NCI-H2107 treated with DMSO at 0.1 percent for 48 hours (cell line): ENCODE data around the gene FDXR.
A peak's percentile ranks its signal among the peaks of the same experiment; 100 is the strongest.

Experiments used
- DNase-seq: peaks from one replicate; lab custom pipeline; 2025; ENCODE audit not compliant: unreplicated experiment; lab: John Stamatoyannopoulos, UW

Gene FDXR

DNA sequence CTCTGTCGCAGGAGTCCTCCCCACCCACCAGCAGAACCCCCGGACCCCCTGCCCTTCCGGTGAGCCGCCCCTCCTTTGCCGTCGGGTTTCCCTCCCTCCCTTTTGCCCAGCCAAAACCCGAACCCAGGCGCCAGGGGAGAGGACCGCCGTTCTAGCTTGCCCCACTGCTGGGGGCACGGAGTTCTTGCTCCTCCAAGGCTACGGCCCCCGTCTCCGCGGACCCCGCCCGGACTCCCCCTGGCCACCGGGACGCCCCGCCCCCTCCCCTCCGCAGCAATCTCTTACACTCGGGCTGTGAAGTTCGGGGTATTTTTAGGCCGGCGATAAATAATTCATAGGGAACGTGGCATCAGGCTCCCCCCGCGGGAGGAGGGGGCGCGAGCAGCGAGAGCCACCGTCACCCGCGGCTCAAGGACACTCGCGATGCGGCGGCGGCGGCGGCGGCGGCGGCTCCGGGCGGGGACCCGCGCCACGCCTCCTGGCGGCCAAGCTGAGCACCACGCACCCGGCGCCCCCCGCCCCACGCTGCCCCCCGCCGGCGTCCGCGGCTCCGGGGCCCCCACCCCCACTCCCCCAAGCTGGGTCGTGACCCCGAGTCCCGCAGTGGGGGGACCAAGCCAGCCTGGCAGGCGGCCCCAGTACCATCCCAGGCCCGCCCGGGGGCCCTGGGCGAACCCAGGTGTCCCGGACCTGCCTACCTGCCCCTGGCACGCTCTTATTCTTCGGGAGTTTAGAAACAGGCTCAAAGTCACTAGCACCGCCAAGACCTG, 13.2 kb downstream of the FDXR start, which contains the start of gene GRIN2C:
Gene GRIN2C, minus strand, starts transcription at position 427 of the 770 bp plus-strand sequence. CDS start 4,793 bp downstream, outside the sequence.
- no peak for DNase-seq

DNA sequence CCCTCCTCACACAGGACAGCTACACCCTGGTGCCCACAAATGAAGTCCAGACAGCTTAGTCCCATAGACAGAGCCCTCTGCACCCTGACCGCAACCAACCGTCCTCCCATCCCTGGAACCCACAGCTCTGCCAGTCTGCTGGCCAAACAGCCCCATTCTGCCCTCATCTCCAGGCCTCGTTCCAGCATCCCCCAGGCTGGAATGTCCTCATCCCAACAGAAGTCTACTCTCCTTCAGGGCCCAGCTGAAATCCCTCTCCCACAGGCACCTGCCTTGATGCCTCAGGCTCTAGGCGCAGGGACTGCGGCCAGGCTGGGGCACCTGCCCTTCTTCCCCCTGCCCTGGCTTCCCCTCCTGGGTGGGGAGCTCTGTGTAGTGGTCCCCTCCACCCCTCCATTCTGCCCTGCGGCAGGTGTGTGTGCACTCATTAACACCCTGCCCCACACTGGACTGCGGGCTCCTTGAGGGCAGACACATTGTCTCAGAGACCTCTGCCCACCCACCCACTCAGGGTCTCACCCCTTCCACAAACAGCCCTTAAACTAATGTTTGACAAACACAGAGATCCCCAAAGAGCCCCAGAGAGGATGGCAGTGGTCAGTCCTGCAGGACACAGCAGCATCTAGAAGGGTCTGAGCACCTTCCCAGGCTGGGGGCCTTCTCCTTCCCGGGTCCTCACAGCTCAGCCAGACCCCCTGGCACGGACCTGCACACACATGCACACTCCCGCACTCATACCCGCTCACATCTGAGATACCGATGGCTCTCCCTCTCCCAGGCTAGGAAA, 13.9 kb downstream of the FDXR start:
- no peak for DNase-seq

DNA sequence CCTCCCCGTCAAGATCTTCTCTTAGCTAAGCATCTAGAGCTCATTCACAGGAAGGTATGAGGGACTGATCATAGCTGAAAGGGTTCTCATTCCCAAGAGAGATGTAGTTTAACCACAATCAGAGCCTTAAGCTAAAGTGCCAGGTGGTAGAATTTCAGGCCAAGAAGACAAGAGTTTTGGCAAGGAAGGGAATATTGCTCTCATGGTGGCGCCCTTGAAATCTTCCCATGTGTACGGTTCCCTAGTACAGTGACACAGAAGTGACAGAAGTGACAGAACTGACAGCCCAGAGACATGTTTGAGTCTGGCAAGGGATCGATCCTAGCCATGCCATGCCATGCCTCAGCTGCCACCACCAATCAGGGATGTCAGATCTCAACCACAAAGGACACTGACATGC, 15.6 kb downstream of the FDXR start:
- DNase-seq, result no peak

DNA sequence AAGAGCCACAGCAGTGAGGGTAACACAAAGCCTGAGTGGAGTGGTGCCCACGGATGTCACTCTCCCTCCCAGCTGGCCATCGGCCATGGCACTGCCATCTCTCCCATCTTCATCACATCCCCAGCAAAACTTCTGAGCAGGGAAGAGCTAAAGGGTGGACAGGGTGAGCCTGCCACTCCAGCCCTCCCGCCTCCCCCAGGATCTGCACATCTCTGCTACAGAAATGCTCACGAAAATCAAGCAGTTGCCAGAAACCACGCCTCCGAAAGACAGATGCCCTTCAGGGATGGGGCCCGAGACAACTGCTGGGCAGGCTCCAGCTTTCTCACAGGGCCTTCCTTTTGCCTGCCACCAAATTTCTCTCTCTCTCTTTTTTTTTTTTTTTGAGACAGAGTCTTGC, 16.7 kb downstream of the FDXR start:
- no peak for DNase-seq

- no peak for DNase-seq
Observed at GRCh38 chr17:74855323-74855722, 17.5 kb downstream of the FDXR start.

DNA sequence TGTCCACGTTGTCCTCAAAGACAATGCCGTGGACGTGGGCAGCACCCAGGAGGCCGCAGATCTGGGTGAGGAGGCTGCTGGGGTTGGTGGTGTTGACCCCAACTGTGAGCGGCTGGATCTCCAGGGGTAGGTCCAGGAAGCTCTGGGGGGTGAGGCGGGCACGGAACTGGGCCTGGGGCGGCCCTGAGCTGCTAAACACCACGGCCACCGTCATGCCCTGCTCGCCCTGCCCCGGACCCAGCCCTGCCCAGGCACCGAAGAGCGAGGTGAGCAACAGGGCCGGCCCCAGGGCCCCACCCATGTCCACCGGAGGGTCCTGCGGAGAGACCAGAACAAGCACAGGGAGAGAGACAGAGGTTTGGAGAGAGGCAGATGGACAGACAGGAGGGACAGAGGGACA, 18.0 kb downstream of the FDXR start:
- DNase-seq, result no peak

DNA sequence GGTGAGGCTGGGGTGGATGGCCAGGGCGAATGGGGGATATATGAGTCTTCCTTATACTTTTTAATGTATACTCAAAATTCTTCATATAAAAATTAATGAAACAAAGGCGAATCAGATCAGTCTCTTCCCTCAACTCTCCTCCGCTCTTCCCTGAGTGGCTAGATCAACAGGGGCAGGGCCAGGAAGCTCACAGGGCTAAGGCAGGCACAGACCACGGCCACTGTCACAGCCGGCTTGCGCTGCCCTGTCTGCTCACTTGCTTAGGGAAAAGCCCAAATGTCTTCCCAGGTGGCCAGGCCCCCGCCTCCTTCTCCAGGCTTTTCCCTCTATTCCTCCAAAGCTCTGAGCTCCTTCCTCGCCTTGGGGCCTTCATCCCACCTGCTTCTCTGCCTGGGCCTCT, 19.1 kb downstream of the FDXR start:
- DNase-seq, result no peak

GRCh38 chr17:74853048-74853397, 19.8 kb downstream of the FDXR start:
- DNase-seq, result no peak

GRCh38 chr17:74852237-74853047, 20.4 kb downstream of the FDXR start:
- DNase-seq, result no peak

GRCh38 chr17:74851612-74852236, 21.1 kb downstream of the FDXR start:
- peak; percentile 48 for DNase-seq

DNA sequence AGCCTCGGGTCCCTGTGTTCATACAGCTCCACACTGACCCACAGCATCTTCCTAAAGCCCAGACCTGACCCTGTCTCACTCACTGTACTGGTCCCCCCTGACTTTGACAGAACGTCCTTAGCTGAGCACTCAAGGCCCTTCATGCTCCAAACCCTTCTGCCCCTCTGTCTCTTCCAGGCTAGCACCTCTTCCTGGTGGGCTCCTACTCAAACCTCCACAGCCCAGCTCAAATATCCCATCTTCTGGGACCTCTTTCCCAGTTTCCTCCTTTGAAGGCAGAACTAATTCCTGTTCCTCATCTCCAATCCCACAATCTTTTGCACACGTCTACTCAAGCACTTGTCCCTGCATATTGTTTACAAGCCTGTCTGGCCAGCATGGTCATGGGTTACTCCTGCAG, 21.9 kb downstream of the FDXR start:
- no peak for DNase-seq

DNA sequence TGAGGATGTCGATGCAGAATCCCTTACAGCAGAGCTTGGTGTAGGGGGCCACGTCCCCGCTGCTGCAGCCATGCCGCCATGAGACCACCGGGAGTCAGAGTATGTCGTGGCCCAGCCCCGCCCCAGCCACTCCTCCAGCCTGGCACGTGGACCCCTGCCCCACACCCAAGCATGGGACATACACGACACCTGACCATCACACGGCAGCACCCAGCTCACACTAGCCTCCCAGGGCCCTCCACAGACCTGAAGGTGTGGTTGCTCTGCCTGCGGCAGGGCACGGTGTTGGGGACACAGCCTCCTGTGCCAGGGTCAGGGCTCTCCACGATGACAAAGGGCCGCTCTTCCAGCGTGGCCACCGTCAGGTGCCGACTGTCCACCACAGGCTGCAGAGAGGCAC, 22.5 kb downstream of the FDXR start:
- DNase-seq, result no peak

GRCh38 chr17:74848656-74849399, 24.0 kb downstream of the FDXR start:
- no peak for DNase-seq

DNA sequence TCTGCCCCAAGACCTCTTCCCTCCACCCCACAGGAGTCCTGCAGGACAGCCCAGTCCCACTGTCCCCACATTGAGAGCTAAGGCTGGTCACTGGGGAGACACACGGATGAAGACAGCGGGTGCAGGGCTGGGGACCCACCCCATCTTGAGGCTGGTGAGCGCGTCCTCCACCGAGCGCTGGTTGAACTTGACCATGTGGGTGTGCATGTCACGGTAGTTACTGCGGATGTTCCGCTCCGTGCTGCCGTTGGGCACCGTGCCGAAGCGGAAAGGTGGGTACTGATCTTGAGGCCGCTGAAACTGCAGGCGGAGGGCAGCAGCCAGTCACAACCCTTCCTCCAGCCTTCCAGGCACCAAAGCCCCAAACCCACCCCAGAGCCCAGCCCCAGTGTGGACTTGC, 26.2 kb downstream of the FDXR start:
- DNase-seq, result no peak

DNA sequence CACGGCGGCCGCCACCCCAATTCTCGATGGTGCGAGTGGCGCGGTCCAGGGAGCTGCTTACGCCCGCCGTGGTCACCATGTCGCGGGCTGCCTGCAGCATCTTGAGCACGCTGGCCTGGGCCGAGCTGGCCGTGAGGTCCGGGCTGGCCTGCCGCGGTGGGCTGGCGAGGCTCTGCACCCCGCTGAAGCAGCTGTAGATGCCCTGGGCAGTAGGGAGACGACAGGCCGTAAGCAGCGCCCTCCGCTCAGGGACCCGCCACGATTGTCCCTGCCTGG, 29.5 kb downstream of the FDXR start:
- DNase-seq, result no peak

DNA sequence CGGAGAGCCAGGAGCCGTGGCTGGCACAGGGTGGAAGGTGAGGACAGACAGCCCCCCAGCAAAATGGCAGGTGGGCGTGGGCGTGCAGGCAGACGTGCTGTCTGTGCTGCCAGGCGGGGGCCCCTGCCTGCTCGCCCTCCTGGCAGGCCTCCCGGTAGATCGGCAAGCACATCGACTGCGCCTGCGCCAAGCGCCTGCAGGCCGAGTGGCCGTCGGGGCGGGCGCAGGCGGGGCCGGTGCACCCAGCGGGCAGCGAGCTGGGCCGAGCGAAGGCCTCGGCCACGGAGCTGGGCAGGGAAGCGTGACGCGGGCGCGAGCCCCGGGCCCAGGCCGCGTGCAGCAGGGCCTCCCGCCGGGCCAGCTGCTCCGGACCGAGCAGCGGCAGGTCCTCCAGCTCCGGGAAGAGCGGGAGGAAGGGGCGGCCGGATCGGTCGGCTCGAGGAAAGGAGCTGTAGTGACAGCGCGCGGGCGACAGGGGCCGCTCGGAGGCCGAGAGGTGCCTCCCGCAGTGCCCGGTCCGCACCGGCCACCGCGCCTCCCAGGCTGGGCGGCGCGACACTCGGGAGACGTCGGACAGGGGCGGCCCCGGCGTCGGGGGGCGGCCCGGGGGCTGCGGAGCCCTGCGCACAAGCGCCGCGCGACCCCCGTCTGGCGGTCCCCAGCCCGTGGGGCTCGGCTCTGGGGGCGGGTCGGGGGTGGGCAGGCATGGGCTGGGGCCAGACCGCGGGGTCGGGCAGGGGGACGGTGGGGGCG, 30.0 kb downstream of the FDXR start:
- no peak for DNase-seq

DNA sequence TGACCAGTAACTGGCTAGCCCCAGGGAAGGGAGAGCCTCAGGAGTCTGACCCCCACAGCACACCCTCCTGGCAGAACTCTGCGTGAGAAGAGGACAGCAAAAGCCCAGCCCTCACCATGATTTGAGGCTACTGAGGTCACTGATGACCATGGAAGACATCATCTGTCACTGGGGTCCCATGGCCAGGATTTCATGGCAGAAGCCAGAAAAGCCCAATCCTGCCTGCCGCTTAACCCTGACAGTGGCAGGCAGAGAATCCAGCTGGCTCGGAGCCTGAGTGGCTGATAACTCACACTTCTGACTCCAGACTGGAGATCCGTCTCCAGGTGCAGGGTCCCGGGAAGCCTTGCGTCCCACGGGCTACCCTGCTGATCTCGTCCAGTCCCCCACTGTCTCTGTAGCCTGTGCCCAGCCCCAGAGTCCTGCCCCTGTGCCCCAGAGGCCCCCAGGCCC, 30.6 kb downstream of the FDXR start:
- no peak for DNase-seq

GRCh38 chr17:74840989-74841666, 31.7 kb downstream of the FDXR start:
- DNase-seq, result no peak
